Mesendoderm (in vitro differentiated cells): ENCODE results near the gene BBS7.

Experiments used
- DNase-seq: peaks from one replicate; pipeline ENCODE4 v3.0.0; 2013
- H2AK5ac ChIP-seq: 2 replicates; pipeline ENCODE4 v1.6.1; 2013; ENCODE audit warnings: low read length, inconsistent platforms
- H2BK120ac ChIP-seq: 2 replicates; pipeline ENCODE4 v1.6.1; 2013; ENCODE audit warnings: low read depth, mild to moderate bottlenecking, low read length, moderate library complexity, mixed read lengths
- H2BK15ac ChIP-seq: replicated peaks from 2 replicates; pipeline ENCODE4 v1.6.1; 2013; ENCODE audit warnings: low read depth, mild to moderate bottlenecking, moderate library complexity
- H2BK5ac ChIP-seq: 2 replicates; pipeline ENCODE4 v1.6.1; 2013; ENCODE audit warnings: low read length, inconsistent platforms
- H3K18ac ChIP-seq: 2 replicates; pipeline ENCODE4 v1.6.1; 2013; ENCODE audit warnings: mild to moderate bottlenecking, low read length, mixed read lengths
- H3K23ac ChIP-seq: one replicate; pipeline ENCODE4 v1.6.1; 2013; ENCODE audit warnings: low read length
- H3K27ac ChIP-seq: 2 replicates; pipeline ENCODE4 v1.5.1; 2013; ENCODE audit warnings: low read depth, mild to moderate bottlenecking, inconsistent platforms, low read length, moderate library complexity
- H3K27me3 ChIP-seq: 2 replicates; pipeline ENCODE4 v1.6.1; 2013; ENCODE audit warnings: low read length, control low read depth, mild to moderate bottlenecking, inconsistent platforms; ENCODE audit not compliant: insufficient read depth, poor library complexity
- H3K36me3 ChIP-seq: 2 replicates; pipeline ENCODE4 v1.6.1; 2013; ENCODE audit warnings: low read length, inconsistent platforms; ENCODE audit not compliant: control insufficient read depth, insufficient read depth
- H3K4ac ChIP-seq: one replicate; pipeline ENCODE4 v1.6.1; 2013; ENCODE audit warnings: low read depth, mild to moderate bottlenecking, low read length, moderate library complexity
- H3K4me1 ChIP-seq: 2 replicates; pipeline ENCODE4 v1.6.1; 2013; ENCODE audit warnings: low read depth, low read length, inconsistent platforms; ENCODE audit not compliant: control insufficient read depth
- H3K4me2 ChIP-seq: 2 replicates; pipeline ENCODE4 v1.6.1; 2013; ENCODE audit warnings: low read length
- H3K4me3 ChIP-seq: 2 replicates; pipeline ENCODE4 v1.5.1; 2013; ENCODE audit warnings: mild to moderate bottlenecking, low read length
- H3K56ac ChIP-seq: one replicate; pipeline ENCODE4 v1.6.1; 2013; ENCODE audit warnings: low read length
- H3K79me1 ChIP-seq: 2 replicates; pipeline ENCODE4 v1.6.1; 2013; ENCODE audit warnings: low read length, inconsistent platforms
- H3K79me2 ChIP-seq: 2 replicates; pipeline ENCODE4 v1.6.1; 2013; ENCODE audit warnings: mild to moderate bottlenecking, low read length; ENCODE audit not compliant: control insufficient read depth, insufficient read depth
- H3K9ac ChIP-seq: 2 replicates; pipeline ENCODE4 v1.6.1; 2013; ENCODE audit warnings: low read length, inconsistent platforms
- H4K5ac ChIP-seq: one replicate; pipeline ENCODE4 v1.6.1; 2013; ENCODE audit warnings: low read length
- H4K8ac ChIP-seq: one replicate; pipeline ENCODE4 v1.6.1; 2013; ENCODE audit warnings: low read depth, mild to moderate bottlenecking, control low read depth, low read length, moderate library complexity
- WGBS: extraction: QIAGEN DNeasy Blood & Tissue Kit; methylation state at CpG from one replicate; pipeline ENCODE4 v1.1.7; 2013; ENCODE audit warnings: low lambda C conversion rate, missing lambda C conversion rate; ENCODE audit not compliant: insufficient coverage; ENCODE audit errors: extremely low coverage; 5-methylcytosine and 5-hydroxymethylcytosine counted together

BBS7 gene

GRCh38 chr4:121875652-121876051 is 5.4 kb upstream of the BBS7 start:
- no peaks in the 10 kb centered on the region for H3K4me1 ChIP-seq
- H3K9ac ChIP-seq: no peak overlapping the region
- no peak overlapping the region for H2AK5ac ChIP-seq
- H4K8ac ChIP-seq: no peak overlapping the region
- DNase-seq: no peak
- no peak overlapping the region for H4K5ac ChIP-seq
- H2BK120ac ChIP-seq: no peak overlapping the region
- H3K36me3 ChIP-seq: no peaks in the 10 kb centered on the region
- no peak overlapping the region for H3K27ac ChIP-seq
- H3K4me2 ChIP-seq: no peak overlapping the region
- H2BK5ac ChIP-seq: no peak overlapping the region
- no peak overlapping the region for H2BK15ac ChIP-seq
- no peak overlapping the region for H3K56ac ChIP-seq
- no peak overlapping the region for H3K23ac ChIP-seq
- H3K27me3 ChIP-seq: no peaks in the 10 kb centered on the region
- WGBS: no CpG with 5 or more reads among the region's 2 CpGs
- no peak overlapping the region for H3K4me3 ChIP-seq
- H3K79me1 ChIP-seq: no peaks in the 10 kb centered on the region
- no peaks in the 10 kb centered on the region for H3K79me2 ChIP-seq
- H3K4ac ChIP-seq: no peak overlapping the region
- H3K18ac ChIP-seq: no peak overlapping the region

DNA sequence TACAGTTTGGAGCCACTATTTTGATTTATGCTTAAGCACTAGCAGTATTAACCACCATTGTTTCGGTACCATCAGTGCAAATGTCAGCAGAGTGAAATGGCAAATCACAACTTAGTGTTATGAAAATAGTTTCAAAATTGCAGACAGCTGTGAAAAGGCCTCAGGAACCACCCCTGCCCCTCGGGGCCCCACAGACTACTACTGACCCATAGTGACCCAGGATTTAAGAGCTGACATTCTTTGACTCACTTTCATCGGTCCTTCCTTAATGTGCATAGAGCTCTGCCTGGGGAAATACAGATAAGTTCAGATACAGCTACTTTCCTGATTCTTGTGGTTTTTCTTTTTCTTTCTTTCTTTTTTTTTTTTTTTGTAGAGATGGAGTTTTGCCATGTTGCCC is 3.3 kb upstream of the BBS7 start:
- no peak overlapping the region for H3K4me2 ChIP-seq
- no CpG with 5 or more reads among the region's 3 CpGs for WGBS
- H2BK15ac ChIP-seq: no peak overlapping the region
- no peak overlapping the region for H2BK5ac ChIP-seq
- H2BK120ac ChIP-seq: no peak overlapping the region
- no peak overlapping the region for H3K23ac ChIP-seq
- H3K18ac ChIP-seq: no peak overlapping the region
- no peaks in the 10 kb centered on the region for H3K79me1 ChIP-seq
- H3K4ac ChIP-seq: no peak overlapping the region
- H3K9ac ChIP-seq: no peak overlapping the region
- H4K5ac ChIP-seq: no peak overlapping the region
- no peak for DNase-seq
- no peaks in the 10 kb centered on the region for H3K36me3 ChIP-seq
- no peaks in the 10 kb centered on the region for H3K4me1 ChIP-seq
- no peaks in the 10 kb centered on the region for H3K27me3 ChIP-seq
- no peak overlapping the region for H3K56ac ChIP-seq
- H3K4me3 ChIP-seq: no peak overlapping the region
- H2AK5ac ChIP-seq: no peak overlapping the region
- H4K8ac ChIP-seq: no peak overlapping the region
- no peak overlapping the region for H3K27ac ChIP-seq
- H3K79me2 ChIP-seq: no peaks in the 10 kb centered on the region

DNA sequence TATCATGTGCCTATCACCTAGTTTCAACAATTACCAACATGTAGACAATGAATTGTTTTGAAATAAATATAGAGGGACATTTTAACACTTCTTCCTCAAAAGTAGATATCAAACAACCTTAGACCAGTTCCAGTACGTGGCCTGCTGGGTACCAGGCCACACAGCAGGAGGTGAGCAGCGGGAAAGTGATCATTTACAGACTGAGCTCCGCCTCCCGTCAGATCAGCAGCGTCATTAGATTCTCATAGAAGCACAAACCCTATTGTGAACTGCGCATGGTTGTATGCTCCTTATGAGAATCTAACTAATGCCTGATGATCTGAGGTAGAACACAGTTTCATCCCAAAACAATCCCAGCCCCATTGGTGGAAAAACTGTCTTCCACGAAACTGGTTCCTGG is 6.5 kb downstream of the BBS7 start:
- no peaks in the 10 kb centered on the region for H3K79me2 ChIP-seq
- no peaks in the 10 kb centered on the region for H3K27me3 ChIP-seq
- no peak overlapping the region for H3K56ac ChIP-seq
- H2BK5ac ChIP-seq: no peak overlapping the region
- H3K4ac ChIP-seq: no peak overlapping the region
- no peak overlapping the region for H3K27ac ChIP-seq
- no peak overlapping the region for H3K9ac ChIP-seq
- no peaks in the 10 kb centered on the region for H3K79me1 ChIP-seq
- H3K23ac ChIP-seq: no peak overlapping the region
- H2AK5ac ChIP-seq: no peak overlapping the region
- DNase-seq: peak; percentile 33
- H3K18ac ChIP-seq: no peak overlapping the region
- H3K4me2 ChIP-seq: no peak overlapping the region
- no peak overlapping the region for H3K4me3 ChIP-seq
- H2BK15ac ChIP-seq: no peak overlapping the region
- H4K8ac ChIP-seq: no peak overlapping the region
- H4K5ac ChIP-seq: no peak overlapping the region
- no peak overlapping the region for H2BK120ac ChIP-seq
- WGBS: no CpG with 5 or more reads among the region's 7 CpGs
- no peaks in the 10 kb centered on the region for H3K36me3 ChIP-seq
- H3K4me1 ChIP-seq: no peaks in the 10 kb centered on the region

DNA sequence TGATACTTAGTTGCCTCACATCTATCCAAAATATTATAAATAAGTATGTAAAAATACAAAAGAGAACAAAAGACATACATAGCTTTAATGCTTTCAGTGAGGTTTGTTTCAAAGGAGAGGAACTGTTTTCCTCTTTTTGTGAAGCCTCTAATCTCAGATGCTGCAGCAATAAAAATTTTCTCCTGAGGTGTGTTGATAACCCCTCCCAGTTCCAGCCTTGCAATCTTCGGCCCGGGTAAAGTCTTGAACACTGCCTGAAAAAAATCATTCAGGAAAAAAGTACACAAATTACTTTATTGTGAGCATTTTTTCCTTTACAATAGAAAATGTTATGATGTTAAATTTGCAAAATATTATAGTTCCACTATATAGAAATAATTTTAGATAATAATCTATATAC is 8.8 kb downstream of the BBS7 start:
- Histone ChIP-seq H3K23ac (no peak overlapping the region), H3K4ac (no peak overlapping the region), H3K79me2 (no peaks in the 10 kb centered on the region), H2AK5ac (no peak overlapping the region), H3K18ac (no peak overlapping the region), H3K4me3 (no peak overlapping the region), H3K4me1 (no peaks in the 10 kb centered on the region), H3K27me3 (no peaks in the 10 kb centered on the region), H3K9ac (no peak overlapping the region), H2BK5ac (no peak overlapping the region), H3K79me1 (no peaks in the 10 kb centered on the region), H4K5ac (no peak overlapping the region), H3K36me3 (no peaks in the 10 kb centered on the region), H3K27ac (no peak overlapping the region), H4K8ac (no peak overlapping the region), H3K56ac (no peak overlapping the region), H2BK120ac (no peak overlapping the region), H2BK15ac (no peak overlapping the region), H3K4me2 (no peak overlapping the region)
- WGBS: no CpG with 5 or more reads among the region's 2 CpGs
- no peak for DNase-seq

DNA sequence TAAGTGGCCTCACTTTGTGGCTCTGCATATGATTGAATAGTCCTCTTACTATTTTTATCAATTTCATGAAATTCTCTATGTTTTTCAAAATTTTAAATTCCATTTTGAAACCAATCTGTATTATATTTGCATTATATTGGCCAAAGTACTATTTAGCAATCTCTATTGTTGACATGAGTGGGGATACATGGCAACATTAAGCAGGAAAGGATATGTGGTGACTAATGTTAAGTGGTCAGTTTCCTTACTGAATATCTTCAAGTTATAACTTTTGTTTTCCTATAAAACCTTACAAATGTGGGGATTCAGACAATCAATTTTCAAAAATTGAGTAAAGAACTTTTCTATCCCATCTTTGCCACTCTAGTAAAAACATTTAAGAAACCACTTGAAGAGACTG is 10.2 kb downstream of the BBS7 start:
- H3K4me3 ChIP-seq: no peak overlapping the region
- H3K4ac ChIP-seq: no peak overlapping the region
- no peaks in the 10 kb centered on the region for H3K4me1 ChIP-seq
- no peak overlapping the region for H3K9ac ChIP-seq
- no peak overlapping the region for H3K18ac ChIP-seq
- H4K5ac ChIP-seq: no peak overlapping the region
- no peak overlapping the region for H4K8ac ChIP-seq
- H3K56ac ChIP-seq: no peak overlapping the region
- DNase-seq: no peak
- H3K36me3 ChIP-seq: no peaks in the 10 kb centered on the region
- H2BK5ac ChIP-seq: no peak overlapping the region
- no peak overlapping the region for H2AK5ac ChIP-seq
- no peak overlapping the region for H2BK15ac ChIP-seq
- H3K79me2 ChIP-seq: no peaks in the 10 kb centered on the region
- no peak overlapping the region for H3K4me2 ChIP-seq
- H3K27me3 ChIP-seq: no peaks in the 10 kb centered on the region
- H3K27ac ChIP-seq: no peak overlapping the region
- H3K79me1 ChIP-seq: no peaks in the 10 kb centered on the region
- H2BK120ac ChIP-seq: no peak overlapping the region
- no peak overlapping the region for H3K23ac ChIP-seq

DNA sequence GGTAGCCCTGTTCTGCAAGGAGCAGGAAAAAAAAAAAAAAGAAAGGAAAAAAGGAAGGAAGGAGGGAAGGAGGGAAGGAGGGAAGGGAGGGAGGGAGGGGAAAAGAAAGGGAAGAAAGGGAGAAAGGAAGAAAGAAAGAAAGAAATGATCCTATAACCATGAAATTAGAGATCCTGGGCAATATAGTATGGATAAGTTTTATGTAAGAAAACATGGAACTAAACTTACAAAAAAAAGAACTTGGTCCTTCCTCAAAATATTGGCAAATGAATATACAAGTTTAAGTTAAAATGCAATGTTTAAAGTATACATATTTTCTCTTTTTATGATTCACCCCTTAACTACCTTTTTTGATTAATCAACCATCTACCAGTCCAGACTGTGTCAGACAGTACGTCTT is 18.9 kb downstream of the BBS7 start:
- no peaks in the 10 kb centered on the region for H3K79me2 ChIP-seq
- DNase-seq: no peak
- no peak overlapping the region for H4K8ac ChIP-seq
- WGBS: no CpG with 5 or more reads among the region's 1 CpG
- no peaks in the 10 kb centered on the region for H3K4me1 ChIP-seq
- H3K4ac ChIP-seq: no peak overlapping the region
- H3K23ac ChIP-seq: no peak overlapping the region
- no peak overlapping the region for H3K4me3 ChIP-seq
- H3K27ac ChIP-seq: no peak overlapping the region
- H2AK5ac ChIP-seq: no peak overlapping the region
- H3K27me3 ChIP-seq: no peaks in the 10 kb centered on the region
- H3K36me3 ChIP-seq: no peaks in the 10 kb centered on the region
- H2BK5ac ChIP-seq: no peak overlapping the region
- no peak overlapping the region for H2BK120ac ChIP-seq
- H3K56ac ChIP-seq: no peak overlapping the region
- H3K79me1 ChIP-seq: no peaks in the 10 kb centered on the region
- no peak overlapping the region for H3K18ac ChIP-seq
- no peak overlapping the region for H3K4me2 ChIP-seq
- H2BK15ac ChIP-seq: no peak overlapping the region
- no peak overlapping the region for H4K5ac ChIP-seq
- H3K9ac ChIP-seq: no peak overlapping the region
